HG03095 (cell line): ENCODE data around the gene PRSS21.

Source experiments
- ATAC-seq: cut with Tn5 transposase; IDR thresholded peaks from one replicate; pipeline ENCODE4 v1.9.1; 2021; ENCODE audit warnings: moderate library complexity; ENCODE audit not compliant: unreplicated experiment

Gene PRSS21, protein sequence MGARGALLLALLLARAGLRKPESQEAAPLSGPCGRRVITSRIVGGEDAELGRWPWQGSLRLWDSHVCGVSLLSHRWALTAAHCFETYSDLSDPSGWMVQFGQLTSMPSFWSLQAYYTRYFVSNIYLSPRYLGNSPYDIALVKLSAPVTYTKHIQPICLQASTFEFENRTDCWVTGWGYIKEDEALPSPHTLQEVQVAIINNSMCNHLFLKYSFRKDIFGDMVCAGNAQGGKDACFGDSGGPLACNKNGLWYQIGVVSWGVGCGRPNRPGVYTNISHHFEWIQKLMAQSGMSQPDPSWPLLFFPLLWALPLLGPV

DNA sequence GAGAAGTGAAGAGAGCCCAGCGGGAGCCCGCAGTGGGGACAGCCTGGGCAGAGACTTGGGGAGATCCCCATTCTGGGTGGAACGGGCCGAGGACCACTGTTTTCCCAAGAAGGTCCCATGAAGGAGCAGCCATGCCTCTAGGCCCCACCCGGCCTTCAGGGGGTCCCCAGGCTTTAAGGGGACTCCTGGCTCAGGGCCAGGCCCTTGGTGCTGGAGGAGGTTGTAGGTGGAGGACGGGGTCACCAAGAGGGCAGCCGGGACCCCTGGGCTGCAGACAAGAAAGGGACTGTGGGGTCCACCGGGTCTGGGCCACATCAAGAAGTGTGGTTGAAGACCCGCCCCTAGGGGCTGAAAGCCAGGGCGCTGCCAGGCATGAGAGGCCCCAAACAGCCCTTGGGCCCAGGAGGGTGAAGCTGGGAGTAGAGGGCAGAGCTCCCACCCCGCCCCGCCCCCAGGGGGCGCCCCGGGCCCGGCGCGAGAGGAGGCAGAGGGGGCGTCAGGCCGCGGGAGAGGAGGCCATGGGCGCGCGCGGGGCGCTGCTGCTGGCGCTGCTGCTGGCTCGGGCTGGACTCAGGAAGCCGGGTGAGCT lies at the start of gene PRSS21:
PRSS21 (plus strand) TSS at position 487 of the 589 bp plus-strand sequence; CDS start at position 519, 32 bp downstream.
- no peak for ATAC-seq

DNA sequence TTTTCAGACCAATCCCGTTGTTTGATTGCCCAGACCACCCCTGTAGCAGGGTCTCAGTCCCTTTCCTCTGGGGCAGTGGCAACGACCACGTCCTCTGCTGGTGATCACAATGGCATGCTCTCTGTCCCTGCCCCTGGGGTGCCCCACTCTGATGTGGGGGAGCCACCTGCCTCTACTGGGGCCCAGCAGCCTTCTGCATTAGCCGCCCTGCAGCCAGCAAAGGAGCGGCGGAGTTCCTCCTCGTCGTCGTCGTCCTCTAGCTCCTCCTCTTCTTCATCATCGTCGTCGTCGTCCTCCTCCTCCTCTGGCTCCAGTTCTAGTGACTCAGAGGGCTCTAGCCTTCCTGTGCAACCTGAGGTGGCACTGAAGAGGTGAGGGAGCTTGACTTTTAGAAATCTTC lies 49.1 kb upstream of the PRSS21 start:
- ATAC-seq = no peak

DNA sequence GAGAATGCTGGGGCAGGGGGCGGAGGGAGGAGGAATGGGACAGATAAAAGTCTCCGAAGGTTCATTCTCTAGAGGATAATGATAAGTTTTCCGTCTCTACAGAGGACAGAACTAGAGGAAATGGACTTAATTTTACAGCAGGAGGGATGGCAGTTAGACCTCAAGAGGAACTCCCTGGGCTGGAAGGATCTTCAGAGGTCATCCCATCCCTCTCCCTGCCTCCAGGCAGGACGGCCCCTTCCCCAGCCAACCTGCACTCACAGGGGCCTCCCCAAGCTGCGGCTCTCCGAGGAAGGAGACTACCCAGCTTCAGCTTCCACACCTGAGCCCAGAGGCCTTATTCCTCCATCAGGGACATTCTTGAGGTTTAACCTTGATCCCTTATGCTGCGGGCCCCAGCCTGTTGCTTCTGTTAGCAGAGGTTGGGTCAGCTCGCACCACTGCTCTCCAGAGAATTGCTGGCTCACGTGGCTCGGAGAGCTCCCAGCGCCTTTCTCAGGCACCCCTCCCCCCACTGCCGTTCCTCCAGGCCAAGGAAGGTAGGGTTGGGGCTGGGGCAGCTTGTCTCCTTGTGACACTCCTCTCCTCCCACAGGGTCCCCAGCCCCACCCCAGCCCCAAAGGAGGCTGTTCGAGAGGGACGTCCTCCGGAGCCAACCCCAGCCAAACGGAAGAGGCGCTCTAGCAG lies 48.5 kb upstream of the PRSS21 start:
- no peak for ATAC-seq

DNA sequence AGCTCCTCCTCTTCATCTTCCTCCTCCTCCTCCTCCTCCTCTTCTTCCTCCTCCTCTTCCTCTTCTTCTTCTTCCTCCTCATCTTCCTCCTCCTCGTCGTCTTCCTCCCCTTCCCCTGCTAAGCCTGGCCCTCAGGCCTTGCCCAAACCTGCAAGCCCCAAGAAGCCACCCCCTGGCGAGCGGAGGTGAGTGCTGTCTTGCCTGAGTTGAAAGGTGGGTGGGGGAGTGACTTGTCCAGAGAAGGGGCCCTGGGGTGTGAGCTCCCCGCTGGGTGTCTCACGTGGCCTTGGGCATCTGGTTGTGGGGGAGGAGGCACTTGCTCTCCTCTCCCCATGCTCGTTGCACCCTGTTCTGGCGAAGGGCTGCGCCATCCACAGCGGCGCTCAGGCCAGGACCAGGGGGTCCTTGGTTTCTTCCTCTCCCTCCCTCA lies 47.9 kb upstream of the PRSS21 start:
- no peak for ATAC-seq

DNA sequence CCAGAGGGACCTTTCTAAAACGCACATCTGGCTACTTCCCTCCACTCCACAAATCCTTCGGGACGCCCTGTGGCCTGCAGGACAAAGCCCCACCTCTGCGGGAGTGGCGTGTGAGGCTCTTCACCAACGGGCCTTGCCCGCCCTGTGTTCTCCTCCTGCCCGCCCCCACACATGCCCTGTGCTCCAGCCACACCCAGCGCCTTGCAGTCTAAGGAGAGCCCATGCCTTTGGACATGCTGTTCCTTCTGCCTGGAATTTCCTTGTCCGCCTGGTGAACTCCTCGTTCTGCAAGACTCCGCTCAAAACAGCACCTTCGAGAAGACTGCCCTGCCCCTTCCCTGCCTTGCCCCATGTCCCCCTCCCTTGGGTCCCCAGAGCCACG lies 47.4 kb upstream of the PRSS21 start:
- no peak for ATAC-seq

DNA sequence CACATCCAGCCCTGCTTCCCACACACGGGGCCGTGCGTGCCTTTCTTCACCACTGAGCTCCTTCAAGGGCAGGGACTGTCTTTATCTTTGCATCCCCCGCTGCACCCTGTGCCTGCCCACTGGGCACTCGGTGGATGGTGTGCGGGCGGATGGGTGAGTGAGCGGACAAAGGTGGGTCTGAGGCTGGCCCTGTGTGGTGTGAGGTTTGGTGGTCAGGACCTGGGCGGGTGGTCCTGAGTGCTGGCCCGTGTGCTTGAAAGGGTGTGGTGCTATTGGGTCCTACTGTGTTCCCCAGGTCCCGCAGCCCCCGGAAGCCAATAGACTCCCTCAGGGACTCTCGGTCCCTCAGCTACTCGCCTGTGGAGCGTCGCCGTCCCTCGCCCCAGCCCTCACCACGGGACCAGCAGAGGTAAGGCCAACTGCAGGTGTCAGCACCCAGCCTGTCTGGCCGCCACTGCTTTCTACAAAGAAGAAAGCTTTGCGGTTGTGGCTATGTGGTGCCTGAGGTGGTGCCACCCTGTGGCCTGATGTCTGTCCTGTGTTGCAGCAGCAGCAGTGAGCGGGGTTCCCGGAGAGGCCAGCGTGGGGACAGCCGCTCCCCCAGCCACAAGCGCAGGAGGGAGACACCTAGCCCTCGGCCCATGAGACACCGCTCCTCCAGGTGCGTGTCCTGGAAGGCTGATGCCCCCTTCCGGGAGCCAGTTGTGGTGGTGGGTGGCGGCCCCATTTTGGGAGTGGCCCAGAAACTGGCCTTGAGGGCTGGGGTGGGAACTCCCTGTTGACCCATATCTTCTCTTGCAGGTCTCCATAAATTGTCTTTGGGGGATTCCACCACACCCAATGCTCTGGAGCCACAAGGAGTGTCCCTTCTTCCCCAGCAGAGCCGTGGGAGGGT lies 46.7 kb upstream of the PRSS21 start:
- ATAC-seq = no peak

DNA sequence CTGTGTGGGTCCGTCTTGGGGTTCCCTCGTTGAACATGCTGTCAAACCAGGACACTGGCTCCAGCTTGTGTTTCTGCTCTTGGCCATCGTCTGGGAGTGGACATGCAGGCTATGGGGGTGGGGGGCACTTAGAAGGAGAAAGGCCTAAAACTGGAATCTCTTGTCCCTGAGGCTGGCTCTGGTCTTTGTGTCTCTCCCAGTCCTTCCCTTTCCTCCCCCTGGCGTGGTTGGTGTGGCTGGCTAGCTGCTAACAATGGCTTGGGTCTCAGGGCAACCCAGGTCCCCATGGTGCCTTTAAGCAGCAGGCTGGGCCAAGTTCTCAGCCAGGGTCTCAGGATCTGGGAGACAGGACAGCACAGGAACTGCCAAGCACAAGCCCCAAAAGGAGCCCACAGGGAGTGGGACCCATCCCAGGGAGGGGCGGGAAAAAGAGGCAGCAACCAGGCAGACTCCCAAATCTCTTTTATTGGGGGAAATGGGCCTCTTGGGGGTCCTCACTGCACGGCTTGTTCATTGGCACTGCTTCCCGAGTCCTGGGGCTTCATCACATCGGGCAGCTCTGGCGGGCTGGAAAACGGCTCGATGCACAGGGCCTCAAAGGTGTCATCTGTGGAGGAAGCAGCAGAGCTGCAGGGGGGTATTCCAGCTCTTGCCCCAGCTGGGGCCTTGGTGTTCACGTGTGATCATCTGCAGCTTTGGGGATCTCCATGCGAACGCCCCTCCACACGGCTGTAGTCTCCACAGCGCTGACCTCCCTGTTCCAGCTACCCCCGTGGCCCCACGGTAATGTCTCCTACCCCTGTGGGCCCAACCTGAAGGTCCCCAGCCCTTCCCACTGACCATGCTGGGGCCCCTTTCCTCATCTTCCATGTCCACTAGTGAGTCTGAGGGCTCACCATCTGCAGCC lies 45.3 kb upstream of the PRSS21 start:
- ATAC-seq = no peak

DNA sequence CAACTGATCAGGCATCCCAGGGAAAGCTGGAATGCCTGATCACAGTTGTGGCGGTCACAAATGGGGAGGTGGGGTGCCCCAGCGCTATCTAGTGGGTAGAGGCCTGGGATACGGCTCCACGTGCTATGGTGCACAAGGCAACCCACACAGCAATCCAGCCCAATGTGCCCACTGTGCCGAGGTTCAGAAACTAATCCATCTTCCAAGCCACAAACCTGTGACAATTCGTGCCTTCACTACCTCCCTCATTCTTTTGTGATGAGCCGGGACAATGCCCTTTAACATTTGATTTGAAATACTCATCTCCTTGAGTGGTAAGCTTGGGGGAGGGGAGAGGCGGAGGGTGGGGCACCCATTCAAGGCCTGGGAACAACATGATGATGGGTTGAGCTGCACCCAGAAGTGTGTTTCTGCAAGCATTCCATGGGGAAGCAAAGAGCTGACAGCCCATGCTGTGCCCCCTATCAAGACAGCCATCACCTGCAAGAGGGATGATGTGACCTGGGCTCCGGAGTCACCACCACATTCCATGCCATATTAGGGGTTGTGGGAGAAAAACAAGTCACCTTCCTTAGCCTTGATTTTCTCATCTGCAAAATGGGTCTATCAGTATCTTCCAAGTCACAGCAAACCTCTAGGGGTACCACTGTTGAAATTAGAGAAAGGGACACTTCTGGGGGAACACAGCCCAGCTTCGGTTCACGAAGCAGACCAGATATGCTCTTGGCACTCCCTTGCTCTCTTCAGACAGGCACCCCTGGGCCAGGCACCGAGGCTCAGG lies 43.7 kb upstream of the PRSS21 start:
- ATAC-seq = no peak

DNA sequence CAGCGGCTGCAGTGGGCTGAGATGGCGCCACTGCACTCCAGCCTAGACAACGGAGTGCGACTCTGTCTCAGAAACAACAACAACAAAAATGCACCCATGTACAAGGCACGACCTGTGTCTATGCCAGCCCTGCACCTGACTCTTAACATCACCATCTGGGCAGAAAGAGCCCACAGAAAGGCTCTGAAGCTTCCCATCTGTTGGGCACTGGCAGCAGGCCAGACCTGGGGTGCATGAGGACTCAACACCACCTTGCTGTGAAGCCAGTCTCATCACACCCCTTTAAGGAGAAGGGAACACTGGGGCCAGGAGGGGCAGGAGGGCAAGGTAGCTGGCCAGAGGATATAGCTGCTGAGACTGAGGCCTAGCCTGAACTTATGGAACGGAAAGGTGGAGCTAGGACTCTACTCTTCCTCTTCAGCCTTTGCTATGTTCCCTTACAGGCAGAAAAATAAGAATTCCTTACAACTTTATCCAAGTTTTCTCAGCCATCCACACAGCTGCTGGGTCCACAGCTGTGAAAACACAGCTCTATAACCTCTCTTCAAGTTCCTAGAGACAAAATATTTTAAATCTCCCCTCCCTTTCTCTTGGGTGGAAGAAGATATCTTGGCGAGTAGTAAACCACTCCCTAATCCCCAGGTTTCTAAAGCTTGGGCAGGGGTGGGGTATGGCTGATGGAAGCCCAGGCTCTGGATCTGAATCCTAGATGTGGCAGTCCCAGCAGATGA lies 42.7 kb upstream of the PRSS21 start:
- ATAC-seq = no peak

DNA sequence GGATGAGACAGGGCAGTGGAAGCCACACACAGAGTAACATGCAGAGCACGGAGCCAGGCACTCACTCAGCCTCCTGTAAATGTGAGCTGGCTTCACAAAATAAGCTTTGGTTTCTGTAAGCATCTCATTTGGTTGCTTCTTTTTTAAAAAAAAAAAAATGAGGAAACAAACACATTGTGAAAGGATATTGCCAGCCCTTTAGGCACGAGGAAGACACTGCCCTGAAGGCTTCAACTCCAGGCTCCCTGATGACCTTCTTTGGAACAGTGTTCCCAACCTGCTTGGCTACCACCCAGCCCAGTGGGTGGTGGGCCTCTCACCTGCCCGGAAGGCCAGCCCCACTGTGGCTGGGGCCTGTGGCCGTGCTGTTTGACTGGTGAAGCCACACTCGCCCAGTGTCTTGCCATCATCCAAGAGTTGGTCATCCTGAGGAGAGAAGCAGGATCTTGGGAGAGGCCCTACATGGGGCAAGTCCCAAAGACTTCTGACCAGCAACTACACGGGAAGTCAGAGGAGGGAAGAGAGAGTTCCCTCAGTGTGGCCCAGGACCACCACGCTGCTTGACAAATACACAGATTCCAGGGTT lies 41.8 kb upstream of the PRSS21 start:
- ATAC-seq = no peak

DNA sequence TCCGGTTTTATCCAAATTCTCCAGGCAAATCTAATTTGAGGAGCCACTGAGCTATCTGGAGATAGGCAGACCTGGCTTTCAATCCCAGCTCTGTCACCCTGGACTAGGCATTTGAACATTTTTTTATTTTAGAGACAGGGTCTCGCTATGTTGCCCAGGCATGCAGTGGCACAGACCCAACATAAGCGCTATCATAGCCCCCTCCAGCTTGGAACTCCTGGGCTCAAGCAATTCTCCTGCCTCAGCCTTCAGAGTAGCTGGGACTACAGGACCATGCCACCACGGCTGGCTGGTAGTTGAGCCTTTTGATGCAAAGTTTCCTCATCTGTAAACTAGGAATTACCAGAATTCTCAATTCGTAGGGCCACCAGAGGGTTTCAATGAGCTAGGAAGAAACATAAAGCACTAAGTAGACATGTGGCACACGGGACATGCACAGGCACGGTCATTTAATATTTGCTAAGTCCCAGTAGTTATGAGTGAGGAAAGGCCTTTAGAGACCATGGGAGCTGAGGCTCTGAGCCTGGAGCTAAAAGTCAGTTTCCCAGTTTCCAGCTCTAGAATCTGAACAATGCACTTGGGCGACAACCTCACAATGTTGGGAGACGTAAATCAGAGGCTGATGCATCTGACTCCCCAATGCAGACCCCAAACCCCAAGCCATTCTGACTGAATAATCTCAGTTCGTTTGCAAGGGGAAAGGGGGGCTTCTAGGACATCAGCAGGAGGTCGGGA lies 41.1 kb upstream of the PRSS21 start:
- no peak for ATAC-seq

DNA sequence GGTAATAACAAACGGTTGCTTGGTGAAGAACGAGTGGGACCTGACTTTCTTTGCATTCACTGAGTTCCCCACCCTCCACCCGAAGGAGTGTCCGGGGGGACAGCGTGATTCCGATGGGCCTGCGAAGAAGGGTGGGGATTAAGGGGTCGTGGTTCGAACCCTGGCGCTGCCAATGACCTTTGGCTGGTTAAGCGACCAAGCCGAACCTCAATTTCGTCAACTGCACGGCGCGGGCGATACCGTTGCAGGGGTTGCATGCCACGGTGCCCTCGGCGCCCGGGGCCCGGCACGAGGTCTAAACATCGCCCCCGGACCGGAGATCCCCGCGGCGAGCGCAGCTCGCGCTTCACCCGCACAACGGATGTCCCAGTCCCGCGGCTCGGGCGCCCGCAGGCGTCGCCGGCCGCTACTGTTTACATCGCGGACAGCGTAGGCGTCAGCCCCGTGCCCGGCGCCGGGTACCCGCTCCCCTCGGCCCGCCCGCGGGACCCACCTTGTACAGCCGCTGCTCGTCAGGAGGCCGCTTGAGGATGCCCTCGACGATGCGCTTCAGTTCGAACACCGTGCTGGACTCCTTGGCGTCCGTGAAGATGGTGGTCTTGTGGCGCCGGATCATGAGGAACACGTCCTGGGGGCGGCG lies 40.4 kb upstream of the PRSS21 start:
- no peak for ATAC-seq

DNA sequence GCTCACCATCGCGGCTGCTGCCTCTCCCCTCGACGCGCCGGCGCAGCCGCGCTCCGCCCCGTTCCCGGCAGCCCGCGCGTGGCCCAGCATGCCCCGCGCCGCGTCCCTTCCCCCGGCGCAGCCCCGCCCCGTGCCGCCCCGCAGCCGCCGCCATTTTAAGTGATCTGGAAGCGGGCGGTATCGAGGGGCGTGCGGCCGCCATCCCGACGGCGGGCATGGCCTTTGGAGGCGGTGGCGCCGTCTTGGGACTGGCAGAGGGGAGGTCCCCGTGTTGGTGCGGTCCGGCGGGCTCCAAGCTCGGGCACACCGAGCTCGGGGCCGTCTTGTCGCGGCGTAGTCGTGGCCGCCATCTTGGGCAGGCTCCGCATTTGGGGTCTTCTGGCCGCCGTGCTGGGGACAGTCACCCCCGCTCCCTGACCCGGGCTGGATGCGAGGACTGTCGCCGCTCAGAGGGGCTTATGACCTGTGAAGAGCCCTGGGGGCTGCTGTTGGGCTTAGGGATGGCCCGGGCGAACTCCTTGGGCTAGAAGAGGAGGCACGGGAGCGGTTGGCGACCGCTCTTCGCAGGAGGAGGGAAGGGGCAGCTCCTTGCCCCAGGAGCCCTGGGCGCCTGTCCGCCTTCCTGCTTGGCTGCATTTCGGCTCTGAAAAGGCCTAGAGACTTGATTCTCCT lies 39.7 kb upstream of the PRSS21 start, which contains the start of gene ELOB:
ELOB (minus strand) TSS at position 50 of the 672 bp plus-strand sequence; CDS start at position 9, 41 bp downstream.
- ATAC-seq = peak; percentile 55

DNA sequence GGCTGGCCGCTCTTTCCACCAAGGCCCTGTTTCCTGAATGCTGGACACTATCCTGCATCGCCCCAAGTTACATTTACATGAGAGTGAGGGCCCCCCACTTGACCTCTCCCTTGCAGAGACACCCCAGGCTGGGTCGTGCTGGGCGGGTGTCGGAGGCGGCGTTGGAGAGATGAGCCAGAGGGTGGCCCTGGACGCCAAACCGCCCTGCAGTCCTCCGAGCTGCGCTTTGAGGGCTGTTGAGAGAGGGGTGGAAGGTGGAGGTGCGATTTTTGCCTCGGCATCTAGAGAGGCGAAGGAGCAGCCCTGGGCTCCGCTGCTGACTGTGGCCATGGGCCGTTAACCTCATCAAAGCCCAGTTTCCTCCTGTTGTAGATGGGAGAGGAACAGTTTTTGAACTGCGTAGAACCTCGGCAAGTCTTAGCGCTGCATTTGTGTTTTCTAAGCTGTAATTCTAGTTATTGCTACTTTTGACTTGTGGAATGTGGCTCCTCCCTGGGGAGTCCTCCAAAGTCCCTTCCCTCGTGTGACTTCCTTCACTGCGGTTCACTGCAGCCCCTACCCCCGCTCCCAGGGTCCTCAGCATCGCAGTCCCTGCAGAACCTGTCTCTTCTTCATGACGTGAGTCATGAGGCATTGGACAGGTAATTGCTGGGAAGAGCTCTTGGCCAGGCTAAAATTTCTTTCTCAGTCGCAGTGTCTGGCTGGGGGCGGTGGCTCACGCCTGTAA lies 39.0 kb upstream of the PRSS21 start:
- no peak for ATAC-seq

DNA sequence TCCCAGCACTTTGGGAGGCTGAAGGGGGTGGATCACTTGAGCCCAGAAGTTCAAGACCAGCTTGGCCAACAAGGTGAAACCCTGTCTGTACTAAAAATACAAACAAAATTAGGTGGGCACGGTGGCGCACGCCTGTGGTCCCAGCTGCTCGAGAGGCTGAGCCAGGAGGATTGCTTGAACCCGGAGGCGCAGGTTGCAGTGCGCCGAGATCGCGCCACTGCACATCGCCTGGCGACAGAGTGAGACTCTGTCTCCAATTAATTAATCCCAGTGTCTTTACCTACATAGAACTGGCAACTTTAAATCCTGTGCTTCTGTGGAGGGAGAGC lies 38.4 kb upstream of the PRSS21 start:
- ATAC-seq = no peak
